Keratinocyte (primary cell): ENCODE results near the gene SDK1. TPM values are rescaled to one million over a fixed set of nuclear protein-coding genes. Genes with fewer than 3 reads are reported as not detected.

ENCODE experiments used
- DNase-seq: peaks from one replicate; pipeline ENCODE4 v3.0.0-alpha.2; 2011; ENCODE audit warnings: low read depth, missing footprints, low spot score
- FAIRE-seq: peaks from 2 replicates; lab custom pipeline; 2011; peaks lifted over from hg19 to GRCh38; lab: Jason Lieb, UNC
- H2AFZ ChIP-seq: 2 replicates; pipeline ENCODE4 v1.6.0; 2012; ENCODE audit warnings: low read length, control low read depth, inconsistent platforms; ENCODE audit not compliant: control insufficient read depth
- H3K27ac ChIP-seq: 2 replicates; pipeline ENCODE4 v1.5.1; 2011; ENCODE audit warnings: low read length; ENCODE audit not compliant: control insufficient read depth, insufficient read depth
- H3K27me3 ChIP-seq: 3 replicates; pipeline ENCODE4 v1.6.0; 2011; ENCODE audit warnings: low read length; ENCODE audit not compliant: control insufficient read depth, insufficient read depth; ENCODE audit errors: extremely low read depth
- H3K36me3 ChIP-seq, 2 experiments: 2 replicates in 1 of 2; 3 replicates in 1 of 2; pipeline ENCODE4 v1.5.1; 2011; ENCODE audit warnings: low read length in 2 of 2, mild to moderate bottlenecking in 1 of 2; ENCODE audit not compliant: control insufficient read depth in 2 of 2, insufficient read depth in 2 of 2; ENCODE audit errors: extremely low read depth in 1 of 2
- H3K4me1 ChIP-seq: 3 replicates; pipeline ENCODE4 v1.5.1; 2011; ENCODE audit warnings: low read length; ENCODE audit not compliant: control insufficient read depth, insufficient read depth; ENCODE audit errors: extremely low read depth
- H3K4me2 ChIP-seq: 3 replicates; pipeline ENCODE4 v1.6.0; 2011; ENCODE audit warnings: low read depth, low read length; ENCODE audit not compliant: control insufficient read depth, insufficient read depth; ENCODE audit errors: extremely low read depth
- H3K4me3 ChIP-seq, 3 experiments: fragments of 200-600 bp in 1 of 3; sonication (generic) in 1 of 3; 2 replicates in 2 of 3; 3 replicates in 1 of 3; pipeline ENCODE4 v1.5.1; 2011 to 2016; ENCODE audit warnings: low read length in 3 of 3, mild to moderate bottlenecking in 3 of 3, control low read depth in 2 of 3, inconsistent platforms in 1 of 3, low read depth in 1 of 3, mixed read lengths in 1 of 3, mixed run types in 1 of 3, moderate library complexity in 1 of 3; ENCODE audit not compliant: control insufficient read depth in 2 of 3, insufficient read depth in 2 of 3; ENCODE audit errors: extremely low read depth in 1 of 3
- H3K79me2 ChIP-seq: 2 replicates; pipeline ENCODE4 v1.6.0; 2012; ENCODE audit warnings: low read length; ENCODE audit not compliant: control insufficient read depth, insufficient read depth
- H3K9ac ChIP-seq: 3 replicates; pipeline ENCODE4 v1.6.0; 2011; ENCODE audit warnings: low read length; ENCODE audit not compliant: control insufficient read depth, insufficient read depth; ENCODE audit errors: extremely low read depth
- H3K9me1 ChIP-seq: 3 replicates; pipeline ENCODE4 v1.6.0; 2011; ENCODE audit warnings: low read length; ENCODE audit not compliant: control insufficient read depth, insufficient read depth; ENCODE audit errors: extremely low read depth
- H3K9me3 ChIP-seq: 2 replicates; pipeline ENCODE4 v1.5.1; 2012; ENCODE audit warnings: low read depth, low read length; ENCODE audit not compliant: control insufficient read depth
- H4K20me1 ChIP-seq: 3 replicates; pipeline ENCODE4 v1.6.0; 2011; ENCODE audit warnings: low read length; ENCODE audit not compliant: control insufficient read depth, insufficient read depth; ENCODE audit errors: extremely low read depth
- CTCF ChIP-seq, 3 experiments: IDR thresholded peaks in 1 of 3; conservative IDR thresholded peaks in 1 of 3; optimal IDR thresholded peaks in 1 of 3; 2 replicates in 2 of 3; 3 replicates in 1 of 3; pipeline versions ENCODE3 to v1.5.1; 2011; ENCODE audit warnings: low read length in 3 of 3, mild to moderate bottlenecking in 3 of 3, moderate library complexity in 2 of 3, control low read depth in 1 of 3, inconsistent platforms in 1 of 3; ENCODE audit not compliant: insufficient read depth in 2 of 3; ENCODE audit errors: extremely low read depth in 1 of 3
- EZH2 ChIP-seq: IDR thresholded peaks from one replicate; pipeline ENCODE4 v1.6.1; 2012; ENCODE audit warnings: inconsistent platforms, mild to moderate bottlenecking, low read length, moderate library complexity
- dilution Hi-C: fragments of 300-500 bp; cut with MboI; formaldehyde crosslinking; loops from one replicate; pipeline ENCODE4 v1.7.0; 2020; ENCODE audit warnings: low sequenced_read_pairs; ENCODE audit not compliant: extremely low pct_ligation_motif_present
- polyA plus RNA-seq, 5 experiments: library from polyadenylated mRNA; depleted of rRNA in 3 of 5; stranded (reverse) in 3 of 5; stranded (forward) in 1 of 5; unstranded in 1 of 5; fragments of >200 nt; gene quantifications; 1 replicate in 1 of 5; 2 replicates in 3 of 5; 3 replicates in 1 of 5; pipeline versions ENCODE4 v1.2.1 to v1.2.3, GENCODE V29; 2011 to 2012; ENCODE audit warnings: missing spikeins in 2 of 5, low read depth in 1 of 5, low replicate concordance in 1 of 5

The SDK1 gene
- polyA plus RNA-seq, 1 donor (not counting 4 experiments of a cell fraction or from before 2014, with no cell fraction given): 0.66 TPM

- TF ChIP-seq CTCF (optimal IDR thresholded peaks at IDR 0.05 in 1 of 3, IDR thresholded peaks at IDR 0.05 in 1 of 3, conservative IDR thresholded peaks at IDR 0.05 in 1 of 3; ENCODE audit: extremely low read depth in 1 of 3, insufficient read depth in 2 of 3, low read length in 3 of 3) (no peak), EZH2 (no peak)
- no peak overlapping the region for H3K9ac ChIP-seq
- FAIRE-seq (no peak), DNase-seq (no peak)
- H2AFZ ChIP-seq: no peak overlapping the region
- no peaks in the 10 kb centered on the region for H3K9me1 ChIP-seq
- peaks cover 6% of the 10 kb centered on the region for H3K4me1 ChIP-seq
- no peaks in the 10 kb centered on the region for H3K27me3 ChIP-seq
- no peaks in the 10 kb centered on the region for H4K20me1 ChIP-seq
- no peak overlapping the region for H3K4me3 ChIP-seq
- peaks cover 0 to 2% of the 10 kb centered on the region in 2 experiments for H3K36me3 ChIP-seq
- H3K27ac ChIP-seq: no peak overlapping the region
- H3K79me2 ChIP-seq: no peaks in the 10 kb centered on the region
- H3K4me2 ChIP-seq: no peak overlapping the region
- H3K9me3 ChIP-seq: no peaks in the 10 kb centered on the region
- dilution Hi-C loops: no loop called here
Observed at GRCh38 chr7:4214291-4215155, 913.5 kb downstream of the SDK1 start.

GRCh38 chr7:4215176-4215720 lies 914.2 kb downstream of the SDK1 start:
- H3K4me2 ChIP-seq: no peak overlapping the region
- peaks cover 0 to 3% of the 10 kb centered on the region in 2 experiments for H3K36me3 ChIP-seq
- no peaks in the 10 kb centered on the region for H3K79me2 ChIP-seq
- H3K9me3 ChIP-seq: no peaks in the 10 kb centered on the region
- dilution Hi-C loops: no loop called here
- DNase-seq (no peak), FAIRE-seq (no peak)
- H3K9me1 ChIP-seq: no peaks in the 10 kb centered on the region
- TF ChIP-seq EZH2: no peak
- TF ChIP-seq CTCF (optimal IDR thresholded peaks at IDR 0.05 in 1 of 3, IDR thresholded peaks at IDR 0.05 in 1 of 3, conservative IDR thresholded peaks at IDR 0.05 in 1 of 3; ENCODE audit: extremely low read depth in 1 of 3, insufficient read depth in 2 of 3, low read length in 3 of 3): no peak
- peaks cover 6% of the 10 kb centered on the region for H3K4me1 ChIP-seq
- H4K20me1 ChIP-seq: no peaks in the 10 kb centered on the region
- no peak overlapping the region for H3K27ac ChIP-seq
- no peak overlapping the region for H3K4me3 ChIP-seq
- no peaks in the 10 kb centered on the region for H3K27me3 ChIP-seq
- H3K9ac ChIP-seq: no peak overlapping the region
- no peak overlapping the region for H2AFZ ChIP-seq
